HL-60 (cell line): ENCODE data around the gene GAB1.

Experiments used
- DNase-seq, 2 experiments: peaks; one replicate each; pipeline ENCODE4 v3.0.0-alpha.2; 2010 to 2020; ENCODE audit warnings: low read depth in 1 of 2, low spot score in 1 of 2
- H3K27ac ChIP-seq: fragments of 250-450 bp; sonication (Bioruptor Pico); replicated peaks from 2 replicates; pipeline ENCODE4 v1.5.1; 2020; ENCODE audit warnings: mild to moderate bottlenecking, moderate library complexity
- H3K27me3 ChIP-seq: fragments of 250-450 bp; sonication (Bioruptor Pico); 2 replicates; pipeline ENCODE4 v1.5.1; 2021; ENCODE audit warnings: mild to moderate bottlenecking, moderate library complexity; ENCODE audit not compliant: insufficient read depth, poor library complexity, severe bottlenecking
- H3K4me3 ChIP-seq: replicated peaks from 2 replicates; pipeline ENCODE4 v1.5.1; 2011; ENCODE audit warnings: mild to moderate bottlenecking, control low read depth, low read length; ENCODE audit not compliant: insufficient read depth
- CTCF ChIP-seq: IDR thresholded peaks from one replicate; pipeline ENCODE4 v1.5.1; 2011; ENCODE audit warnings: low read length, control low read depth, inconsistent platforms; ENCODE audit not compliant: insufficient read depth
- GABPA ChIP-seq: IDR thresholded peaks from 2 replicates; pipeline ENCODE4 v1.6.1; 2012; ENCODE audit warnings: low read depth
- POLR2AphosphoS5 ChIP-seq: IDR thresholded peaks from 2 replicates; pipeline ENCODE4 v1.6.1; 2012; ENCODE audit warnings: low read depth
- REST ChIP-seq: IDR thresholded peaks from 2 replicates; pipeline ENCODE4 v1.6.1; 2012; ENCODE audit warnings: low read depth; ENCODE audit not compliant: insufficient replicate concordance
- SPI1 ChIP-seq: IDR thresholded peaks from 2 replicates; pipeline ENCODE4 v1.6.1; 2012; ENCODE audit warnings: low read depth, mild to moderate bottlenecking, borderline replicate concordance

Gene GAB1

GRCh38 chr4:143313521-143313920, 23.2 kb upstream of the GAB1 start:
- H3K4me3 ChIP-seq = no peak overlapping the region
- no peak overlapping the region for H3K27ac ChIP-seq
- TF ChIP-seq GABPA (no peak), REST (no peak), POLR2AphosphoS5 (no peak), SPI1 (no peak), CTCF (no peak)
- no peaks in the 10 kb centered on the region for H3K27me3 ChIP-seq
- DNase-seq = no peak

GRCh38 chr4:143313996-143314395, 22.7 kb upstream of the GAB1 start:
- Histone ChIP-seq H3K27ac (no peak overlapping the region), H3K4me3 (no peak overlapping the region), H3K27me3 (no peaks in the 10 kb centered on the region)
- no peak for DNase-seq
- TF ChIP-seq REST (no peak), CTCF (no peak), GABPA (no peak), SPI1 (no peak), POLR2AphosphoS5 (no peak)

- DNase-seq = no peak
- TF ChIP-seq CTCF = no peak
- TF ChIP-seq GABPA = no peak
- no peak for TF ChIP-seq POLR2AphosphoS5
- no peak for TF ChIP-seq SPI1
- TF ChIP-seq REST = no peak
- Histone ChIP-seq H3K4me3 (no peak overlapping the region), H3K27me3 (peaks cover 2% of the 10 kb centered on the region), H3K27ac (no peak overlapping the region)
Observed at GRCh38 chr4:143320113-143320512, 16.6 kb upstream of the GAB1 start.
